ENCODE measurements around the gene NRG2. TPM values are rescaled to one million over a fixed set of nuclear protein-coding genes. Genes with fewer than 3 reads are reported as not detected.

The NRG2 gene
- total and polyA plus RNA-seq, 2 of the 8 experiments (the other 6 are each of a cell fraction or from before 2014, with no cell fraction given): 0.27 to 0.54 TPM

GRCh38 chr5:139884144-139884543 lies 159.0 kb downstream of the NRG2 start:
- no peak overlapping the region for H4K91ac ChIP-seq (replicated peaks; ENCODE audit: insufficient read length, low read length)
- no peak overlapping the region for H2BK20ac ChIP-seq (ENCODE audit: low read length)
- no peak overlapping the region for H3K9ac ChIP-seq (replicated peaks in 1 of 4; ENCODE audit: extremely low read depth in 1 of 4, low read depth in 3 of 4, low read length in 3 of 4)
- H2AK5ac ChIP-seq (ENCODE audit: low read depth, low read length): no peak overlapping the region
- 0 out of 2 replicates have a peak overlapping the region, but pooled peaks have one; percentile 17 for H2BK12ac ChIP-seq (ENCODE audit: low read depth, low read length)
- no peak overlapping the region for H4K5ac ChIP-seq (ENCODE audit: insufficient read length, low read depth, low read length)
- DNase-seq (ENCODE audit: low read depth in 1 of 2, low spot score in 2 of 2) (no peak), FAIRE-seq (no peak)
- WGBS, 2 experiments (ENCODE audit: extremely low coverage in 1 of 2, insufficient coverage in 1 of 2, insufficient read length in 1 of 2, insufficient replicate concordance in 2 of 2, low coverage in 1 of 2, low lambda C conversion rate in 2 of 2, missing lambda C conversion rate in 1 of 2): 96% methylated on average over 3 of the region's 3 CpGs; no CpG with 5 or more reads in 1 of the 2 experiments
- H3K79me1 ChIP-seq (ENCODE audit: low read depth, low read length): peaks cover 2% of the 10 kb centered on the region; the same call in 1 of the 2 replicates
- no peak overlapping the region for H3K27ac ChIP-seq (ENCODE audit: low read depth, low read length)
- H4K20me1 ChIP-seq (replicated peaks in 1 of 2; ENCODE audit: control insufficient read depth in 1 of 2, insufficient read depth in 2 of 2, low read length in 2 of 2): no peaks in the 10 kb centered on the region
- POLR2A ChIA-PET (ENCODE audit: partially characterized antibody): no interaction called here
- H3K4me3 ChIP-seq (ENCODE audit: extremely low read depth in 1 of 4, insufficient read depth in 2 of 4, low read depth in 3 of 4, low read length in 4 of 4): no peak overlapping the region
- H3K4me2 ChIP-seq (ENCODE audit: insufficient read depth in 1 of 2, low read depth in 2 of 2, low read length in 2 of 2): no peak overlapping the region
- no peak overlapping the region for H3K14ac ChIP-seq (ENCODE audit: insufficient read length)
- H3K79me2 ChIP-seq (ENCODE audit: control insufficient read depth in 1 of 2, insufficient read depth in 2 of 2, low read length in 2 of 2): no peaks in the 10 kb centered on the region
- H3K23ac ChIP-seq (ENCODE audit: insufficient read length): no peak overlapping the region
- no peaks in the 10 kb centered on the region for H3K36me3 ChIP-seq (ENCODE audit: control insufficient read depth in 2 of 4, insufficient read depth in 4 of 4, low read length in 3 of 4)
- H3K9me3 ChIP-seq (ENCODE audit: insufficient read depth in 2 of 2, low read depth in 1 of 2, low read length in 1 of 2): no peaks in the 10 kb centered on the region
- CTCF ChIA-PET (ENCODE audit: partially characterized antibody): interaction anchor here (0.9 to 5.3 kb wide), 5 partner anchors 12 to 85 kb away, joined by 3 to 50 read pairs (median 10); no protein-coding TSS in a partner anchor
- H2BK5ac ChIP-seq (ENCODE audit: low read depth, low read length): no peak overlapping the region
- no peaks in the 10 kb centered on the region for H3K23me2 ChIP-seq (ENCODE audit: low read depth, low read length)
- H3K27me3 ChIP-seq (replicated peaks in 1 of 4; ENCODE audit: control insufficient read depth in 3 of 4, extremely low read depth in 1 of 4, insufficient read depth in 3 of 4, low read length in 3 of 4): peaks cover 0 to 2% (median under 1%) of the 10 kb centered on the region in 4 experiments; a peak in 3 of 7 replicates
- no peak overlapping the region for H3K4ac ChIP-seq (replicated peaks; ENCODE audit: insufficient read length, low read depth, low read length)
- H2BK120ac ChIP-seq (replicated peaks; ENCODE audit: low read depth, low read length): no peak overlapping the region
- no peak overlapping the region for H4K8ac ChIP-seq (ENCODE audit: extremely low read depth, insufficient read depth, low read length)
- TF ChIP-seq CBX8 (IDR thresholded peaks at IDR 0.05; ENCODE audit: borderline replicate concordance, low read depth, low read length) (no peak), YY1 (IDR thresholded peaks at IDR 0.05; ENCODE audit: low read depth, low read length) (no peak), TEAD4 (IDR thresholded peaks at IDR 0.05; ENCODE audit: low read depth, low read length) (no peak), SRF (IDR thresholded peaks at IDR 0.05; ENCODE audit: low read depth, low read length) (no peak), CHD2 (IDR thresholded peaks at IDR 0.05; ENCODE audit: low read length) (no peak), E2F6 (IDR thresholded peaks at IDR 0.05) (no peak), TCF12 (IDR thresholded peaks at IDR 0.05; ENCODE audit: low read depth, low read length) (no peak), SP1 (IDR thresholded peaks at IDR 0.05; ENCODE audit: low read depth, low read length) (no peak), EGR1 (IDR thresholded peaks at IDR 0.05; ENCODE audit: borderline replicate concordance, low read depth, low read length) (no peak), EZH2 (IDR thresholded peaks at IDR 0.05; ENCODE audit: low read depth, low read length, severe bottlenecking) (no peak)
- H2BK15ac ChIP-seq (ENCODE audit: low read length): no peak overlapping the region
- peaks cover 0 to 9% (median 0%) of the 10 kb centered on the region in 4 experiments; a peak in 3 of 7 replicates for H3K4me1 ChIP-seq (replicated peaks in 1 of 4; ENCODE audit: control insufficient read depth in 3 of 4, insufficient read depth in 4 of 4, low read length in 3 of 4)
- no peak overlapping the region for H3K56ac ChIP-seq (replicated peaks; ENCODE audit: insufficient read length, low read depth, low read length)
- no peak overlapping the region for H2AFZ ChIP-seq (ENCODE audit: low read length)
- no peak overlapping the region for H3K18ac ChIP-seq (ENCODE audit: extremely low read depth, low read length)

Measured in H1 (cell line).